ENCODE data around the gene MARCKSL1.

DNA sequence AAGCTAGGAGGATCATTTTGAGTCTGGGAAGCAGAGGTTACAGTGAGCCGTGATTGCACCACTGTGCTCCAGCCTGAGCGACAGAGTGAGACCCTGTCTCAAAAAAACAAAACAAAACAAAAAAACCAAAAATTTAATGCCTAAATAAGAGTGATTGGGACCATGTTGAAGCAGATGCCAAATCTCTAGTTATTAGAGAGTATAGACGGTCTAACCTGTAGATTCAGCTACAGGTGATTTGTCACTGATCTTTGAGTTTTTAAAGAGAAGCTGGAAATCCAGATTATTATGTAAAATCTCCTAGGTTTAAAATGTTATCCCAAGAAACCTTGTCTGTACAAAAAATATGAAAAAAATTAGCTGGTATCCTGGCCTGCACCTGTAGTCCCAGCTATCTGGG, 32.7 kb downstream of the MARCKSL1 start:
- TF ChIP-seq CTCF (IDR thresholded peaks at IDR 0.05): no peak
- TF ChIP-seq EZH2 (IDR thresholded peaks at IDR 0.05; ENCODE audit: borderline replicate concordance, insufficient read depth, low read depth, low read length, poor library complexity, severe bottlenecking): no peak

Data from B cell (primary cell).